Neural cell (in vitro differentiated cells): ENCODE results near the gene C11orf68.

Source experiments
- EZH2 ChIP-seq: fragments of 200-600, 300-800 bp; shearing (Covaris generic), sonication (generic); IDR thresholded peaks from 2 replicates; pipeline ENCODE4 v1.6.1; 2014; ENCODE audit warnings: antibody characterized with exemption, low read length, borderline replicate concordance, mild to moderate bottlenecking; ENCODE audit not compliant: insufficient read depth, poor library complexity, severe bottlenecking
- MXI1 ChIP-seq: fragments of 450-650 bp; conservative IDR thresholded peaks from 2 replicates; pipeline ENCODE4 v1.6.1; 2014; ENCODE audit warnings: antibody characterized with exemption, mild to moderate bottlenecking; ENCODE audit not compliant: poor library complexity, severe bottlenecking
- POLR2AphosphoS5 ChIP-seq: IDR thresholded peaks from 2 replicates; pipeline ENCODE4 v1.6.1; 2012
- RAD21 ChIP-seq: fragments of 450-650 bp; conservative IDR thresholded peaks from 2 replicates; pipeline ENCODE4 v1.6.1; 2014; ENCODE audit warnings: antibody characterized with exemption, mild to moderate bottlenecking, moderate library complexity
- SMC3 ChIP-seq: fragments of 450-650 bp; conservative IDR thresholded peaks from 2 replicates; pipeline ENCODE4 v1.6.1; 2014; ENCODE audit warnings: antibody characterized with exemption, mild to moderate bottlenecking, moderate library complexity; ENCODE audit not compliant: poor library complexity
- TAF1 ChIP-seq: IDR thresholded peaks from 2 replicates; pipeline ENCODE4 v1.6.1; 2012; ENCODE audit warnings: low read depth
- TF ChIP-seq, protein P1 (sequence below): IDR thresholded peaks from 2 replicates; pipeline ENCODE4 v1.6.1; 2012; ENCODE audit warnings: borderline replicate concordance
- TF ChIP-seq, protein P2 (sequence below): fragments of 450-650 bp; IDR thresholded peaks from 2 replicates; pipeline ENCODE4 v1.5.1; 2014; ENCODE audit warnings: antibody characterized with exemption, mild to moderate bottlenecking, moderate library complexity; ENCODE audit not compliant: poor library complexity, severe bottlenecking

DNA sequence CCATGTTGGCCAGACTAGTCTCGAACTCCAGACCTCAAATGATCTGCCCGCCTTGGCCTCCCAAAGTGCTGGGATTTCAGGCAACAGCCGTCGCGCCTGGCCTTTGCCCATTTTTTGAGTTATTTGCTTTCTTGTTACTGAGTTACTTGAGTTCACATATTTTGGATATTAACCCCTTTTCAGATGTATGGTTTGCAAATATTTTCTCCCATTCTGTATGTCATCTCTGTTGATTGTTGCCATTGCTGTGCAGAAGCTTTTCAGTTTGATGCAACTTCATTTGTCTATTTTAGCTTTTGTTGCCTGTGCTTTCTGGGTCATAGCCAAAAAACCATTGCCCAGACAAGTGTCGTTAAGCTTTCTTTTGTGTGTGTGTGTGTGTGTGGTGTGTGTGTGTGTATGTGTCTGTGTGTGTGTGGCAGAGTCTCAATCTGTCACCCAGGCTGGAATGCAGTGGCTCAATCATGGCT, 33.2 kb upstream of the C11orf68 start:
- TF ChIP-seq, protein P1, sequence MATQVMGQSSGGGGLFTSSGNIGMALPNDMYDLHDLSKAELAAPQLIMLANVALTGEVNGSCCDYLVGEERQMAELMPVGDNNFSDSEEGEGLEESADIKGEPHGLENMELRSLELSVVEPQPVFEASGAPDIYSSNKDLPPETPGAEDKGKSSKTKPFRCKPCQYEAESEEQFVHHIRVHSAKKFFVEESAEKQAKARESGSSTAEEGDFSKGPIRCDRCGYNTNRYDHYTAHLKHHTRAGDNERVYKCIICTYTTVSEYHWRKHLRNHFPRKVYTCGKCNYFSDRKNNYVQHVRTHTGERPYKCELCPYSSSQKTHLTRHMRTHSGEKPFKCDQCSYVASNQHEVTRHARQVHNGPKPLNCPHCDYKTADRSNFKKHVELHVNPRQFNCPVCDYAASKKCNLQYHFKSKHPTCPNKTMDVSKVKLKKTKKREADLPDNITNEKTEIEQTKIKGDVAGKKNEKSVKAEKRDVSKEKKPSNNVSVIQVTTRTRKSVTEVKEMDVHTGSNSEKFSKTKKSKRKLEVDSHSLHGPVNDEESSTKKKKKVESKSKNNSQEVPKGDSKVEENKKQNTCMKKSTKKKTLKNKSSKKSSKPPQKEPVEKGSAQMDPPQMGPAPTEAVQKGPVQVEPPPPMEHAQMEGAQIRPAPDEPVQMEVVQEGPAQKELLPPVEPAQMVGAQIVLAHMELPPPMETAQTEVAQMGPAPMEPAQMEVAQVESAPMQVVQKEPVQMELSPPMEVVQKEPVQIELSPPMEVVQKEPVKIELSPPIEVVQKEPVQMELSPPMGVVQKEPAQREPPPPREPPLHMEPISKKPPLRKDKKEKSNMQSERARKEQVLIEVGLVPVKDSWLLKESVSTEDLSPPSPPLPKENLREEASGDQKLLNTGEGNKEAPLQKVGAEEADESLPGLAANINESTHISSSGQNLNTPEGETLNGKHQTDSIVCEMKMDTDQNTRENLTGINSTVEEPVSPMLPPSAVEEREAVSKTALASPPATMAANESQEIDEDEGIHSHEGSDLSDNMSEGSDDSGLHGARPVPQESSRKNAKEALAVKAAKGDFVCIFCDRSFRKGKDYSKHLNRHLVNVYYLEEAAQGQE, result no peak
- TF ChIP-seq, protein P2, sequence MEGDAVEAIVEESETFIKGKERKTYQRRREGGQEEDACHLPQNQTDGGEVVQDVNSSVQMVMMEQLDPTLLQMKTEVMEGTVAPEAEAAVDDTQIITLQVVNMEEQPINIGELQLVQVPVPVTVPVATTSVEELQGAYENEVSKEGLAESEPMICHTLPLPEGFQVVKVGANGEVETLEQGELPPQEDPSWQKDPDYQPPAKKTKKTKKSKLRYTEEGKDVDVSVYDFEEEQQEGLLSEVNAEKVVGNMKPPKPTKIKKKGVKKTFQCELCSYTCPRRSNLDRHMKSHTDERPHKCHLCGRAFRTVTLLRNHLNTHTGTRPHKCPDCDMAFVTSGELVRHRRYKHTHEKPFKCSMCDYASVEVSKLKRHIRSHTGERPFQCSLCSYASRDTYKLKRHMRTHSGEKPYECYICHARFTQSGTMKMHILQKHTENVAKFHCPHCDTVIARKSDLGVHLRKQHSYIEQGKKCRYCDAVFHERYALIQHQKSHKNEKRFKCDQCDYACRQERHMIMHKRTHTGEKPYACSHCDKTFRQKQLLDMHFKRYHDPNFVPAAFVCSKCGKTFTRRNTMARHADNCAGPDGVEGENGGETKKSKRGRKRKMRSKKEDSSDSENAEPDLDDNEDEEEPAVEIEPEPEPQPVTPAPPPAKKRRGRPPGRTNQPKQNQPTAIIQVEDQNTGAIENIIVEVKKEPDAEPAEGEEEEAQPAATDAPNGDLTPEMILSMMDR, result no peak
- TF ChIP-seq RAD21, result no peak
- no peak for TF ChIP-seq POLR2AphosphoS5
- TF ChIP-seq SMC3, result no peak
- no peak for TF ChIP-seq EZH2
- no peak for TF ChIP-seq MXI1
- no peak for TF ChIP-seq TAF1
